ENCODE data around the gene LAG3.
"Not testable (repeated sequence)": the region's sequence is repeated elsewhere in the genome, so short reads cannot be mapped to it uniquely, and the experiment has no call there.

The LAG3 gene

GRCh38 chr12:6772331-6772695 is at the start of gene LAG3:
LAG3 (plus strand) TSS chr12:6772520; CDS start chr12:6772853, 333 bp downstream.
- H3K9ac ChIP-seq (ENCODE audit: low read length): no peak within 1 kb of the TSS
- H3K4me3 ChIP-seq (ENCODE audit: low read length): peak within 1 kb of the TSS; percentile 44
- no peaks in the 10 kb centered on the region for H3K36me3 ChIP-seq (ENCODE audit: control insufficient read depth, insufficient read depth, low read length)
- H3K4me1 ChIP-seq (ENCODE audit: control insufficient read depth, insufficient read depth, low read length): peaks cover 18% of the 10 kb centered on the region
- peak within 1 kb of the TSS; percentile 11 for H3K27ac ChIP-seq (ENCODE audit: low read depth, low read length)
- peaks cover 2% of the 10 kb centered on the region for H3K27me3 ChIP-seq (ENCODE audit: control insufficient read depth, insufficient read depth, low read length)

- no peak overlapping the region for H3K9ac ChIP-seq (ENCODE audit: low read length)
- H3K4me3 ChIP-seq (ENCODE audit: low read length): no peak overlapping the region
- H3K27me3 ChIP-seq (ENCODE audit: control insufficient read depth, insufficient read depth, low read length): no peaks in the 10 kb centered on the region
- peaks cover 4% of the 10 kb centered on the region for H3K4me1 ChIP-seq (ENCODE audit: control insufficient read depth, insufficient read depth, low read length)
- no peak overlapping the region for H3K27ac ChIP-seq (ENCODE audit: low read depth, low read length)
- no peaks in the 10 kb centered on the region for H3K36me3 ChIP-seq (ENCODE audit: control insufficient read depth, insufficient read depth, low read length)
Observed at GRCh38 chr12:6722863-6723262, 49.5 kb upstream of the LAG3 start.

GRCh38 chr12:6723607-6724408 is 48.5 kb upstream of the LAG3 start, which contains the start of gene COPS7A:
COPS7A (plus strand) TSS chr12:6724046; CDS start chr12:6724657, 611 bp downstream.
- Histone ChIP-seq H3K4me3 (ENCODE audit: low read length) (peak within 1 kb of the TSS; percentile 77), H3K4me1 (ENCODE audit: control insufficient read depth, insufficient read depth, low read length) (peaks cover 4% of the 10 kb centered on the region), H3K27ac (ENCODE audit: low read depth, low read length) (peak within 1 kb of the TSS; percentile 93), H3K9ac (ENCODE audit: low read length) (peak within 1 kb of the TSS; percentile 71), H3K36me3 (ENCODE audit: control insufficient read depth, insufficient read depth, low read length) (peaks cover 6% of the 10 kb centered on the region), H3K27me3 (ENCODE audit: control insufficient read depth, insufficient read depth, low read length) (no peaks in the 10 kb centered on the region)

GRCh38 chr12:6724409-6724797 is 47.9 kb upstream of the LAG3 start:
- H3K27ac ChIP-seq (ENCODE audit: low read depth, low read length): peak overlapping the region; percentile 93
- peak overlapping the region; percentile 77 for H3K4me3 ChIP-seq (ENCODE audit: low read length)
- H3K4me1 ChIP-seq (ENCODE audit: control insufficient read depth, insufficient read depth, low read length): peaks cover 4% of the 10 kb centered on the region
- H3K9ac ChIP-seq (ENCODE audit: low read length): peak overlapping the region; percentile 71
- peaks cover 10% of the 10 kb centered on the region for H3K36me3 ChIP-seq (ENCODE audit: control insufficient read depth, insufficient read depth, low read length)
- H3K27me3 ChIP-seq (ENCODE audit: control insufficient read depth, insufficient read depth, low read length): no peaks in the 10 kb centered on the region

- H3K27me3 ChIP-seq (ENCODE audit: control insufficient read depth, insufficient read depth, low read length): no peaks in the 10 kb centered on the region
- no peak overlapping the region for H3K27ac ChIP-seq (ENCODE audit: low read depth, low read length)
- no peak overlapping the region for H3K4me3 ChIP-seq (ENCODE audit: low read length)
- peaks cover 4% of the 10 kb centered on the region for H3K4me1 ChIP-seq (ENCODE audit: control insufficient read depth, insufficient read depth, low read length)
- no peak overlapping the region for H3K9ac ChIP-seq (ENCODE audit: low read length)
- peaks cover 19% of the 10 kb centered on the region for H3K36me3 ChIP-seq (ENCODE audit: control insufficient read depth, insufficient read depth, low read length)
Observed at GRCh38 chr12:6725350-6725749, 47.0 kb upstream of the LAG3 start.

GRCh38 chr12:6729186-6729585 is 43.1 kb upstream of the LAG3 start:
- peaks cover 36% of the 10 kb centered on the region for H3K36me3 ChIP-seq (ENCODE audit: control insufficient read depth, insufficient read depth, low read length)

GRCh38 chr12:6730169-6730568 is 42.2 kb upstream of the LAG3 start:
- Histone ChIP-seq H3K9ac (ENCODE audit: low read length) (no peak overlapping the region), H3K4me1 (ENCODE audit: control insufficient read depth, insufficient read depth, low read length) (no peaks in the 10 kb centered on the region), H3K27me3 (ENCODE audit: control insufficient read depth, insufficient read depth, low read length) (no peaks in the 10 kb centered on the region), H3K4me3 (ENCODE audit: low read length) (no peak overlapping the region), H3K36me3 (ENCODE audit: control insufficient read depth, insufficient read depth, low read length) (peaks cover 43% of the 10 kb centered on the region), H3K27ac (ENCODE audit: low read depth, low read length) (no peak overlapping the region)

More at GRCh38 chr12:6729186-6729585, 43.1 kb upstream of the LAG3 start:
- Histone ChIP-seq H3K9ac (ENCODE audit: low read length) (no peak overlapping the region), H3K4me3 (ENCODE audit: low read length) (no peak overlapping the region), H3K27ac (ENCODE audit: low read depth, low read length) (no peak overlapping the region), H3K27me3 (ENCODE audit: control insufficient read depth, insufficient read depth, low read length) (no peaks in the 10 kb centered on the region), H3K4me1 (ENCODE audit: control insufficient read depth, insufficient read depth, low read length) (peaks cover 4% of the 10 kb centered on the region)

- Histone ChIP-seq H3K4me3 (ENCODE audit: low read length) (no peak overlapping the region), H3K36me3 (ENCODE audit: control insufficient read depth, insufficient read depth, low read length) (peaks cover 29% of the 10 kb centered on the region), H3K27ac (ENCODE audit: low read depth, low read length) (no peak overlapping the region), H3K9ac (ENCODE audit: low read length) (no peak overlapping the region), H3K27me3 (ENCODE audit: control insufficient read depth, insufficient read depth, low read length) (no peaks in the 10 kb centered on the region), H3K4me1 (ENCODE audit: control insufficient read depth, insufficient read depth, low read length) (no peaks in the 10 kb centered on the region)
Observed at GRCh38 chr12:6734506-6735387, 37.6 kb upstream of the LAG3 start.

- no peak overlapping the region for H3K4me3 ChIP-seq (ENCODE audit: low read length)
- H3K36me3 ChIP-seq (ENCODE audit: control insufficient read depth, insufficient read depth, low read length): peaks cover 22% of the 10 kb centered on the region
- H3K27me3 ChIP-seq (ENCODE audit: control insufficient read depth, insufficient read depth, low read length): no peaks in the 10 kb centered on the region
- H3K9ac ChIP-seq (ENCODE audit: low read length): no peak overlapping the region
- H3K27ac ChIP-seq (ENCODE audit: low read depth, low read length): no peak overlapping the region
- no peaks in the 10 kb centered on the region for H3K4me1 ChIP-seq (ENCODE audit: control insufficient read depth, insufficient read depth, low read length)
Observed at GRCh38 chr12:6735448-6736191, 36.7 kb upstream of the LAG3 start.

GRCh38 chr12:6736754-6737153 is 35.6 kb upstream of the LAG3 start:
- no peak overlapping the region for H3K4me3 ChIP-seq (ENCODE audit: low read length)
- H3K9ac ChIP-seq (ENCODE audit: low read length): no peak overlapping the region
- no peaks in the 10 kb centered on the region for H3K4me1 ChIP-seq (ENCODE audit: control insufficient read depth, insufficient read depth, low read length)
- no peak overlapping the region for H3K27ac ChIP-seq (ENCODE audit: low read depth, low read length)
- H3K36me3 ChIP-seq (ENCODE audit: control insufficient read depth, insufficient read depth, low read length): peaks cover 11% of the 10 kb centered on the region
- no peaks in the 10 kb centered on the region for H3K27me3 ChIP-seq (ENCODE audit: control insufficient read depth, insufficient read depth, low read length)

- H3K9ac ChIP-seq (ENCODE audit: low read length); H3K36me3 ChIP-seq (ENCODE audit: control insufficient read depth, insufficient read depth, low read length); H3K4me3 ChIP-seq (ENCODE audit: low read length); H3K27me3 ChIP-seq (ENCODE audit: control insufficient read depth, insufficient read depth, low read length); H3K4me1 ChIP-seq (ENCODE audit: control insufficient read depth, insufficient read depth, low read length); H3K27ac ChIP-seq (ENCODE audit: low read depth, low read length): not testable (repeated sequence)
Observed at GRCh38 chr12:6742080-6742479, 30.2 kb upstream of the LAG3 start.

- no peaks in the 10 kb centered on the region for H3K4me1 ChIP-seq (ENCODE audit: control insufficient read depth, insufficient read depth, low read length)
- H3K36me3 ChIP-seq (ENCODE audit: control insufficient read depth, insufficient read depth, low read length): peaks cover 5% of the 10 kb centered on the region
- no peak overlapping the region for H3K4me3 ChIP-seq (ENCODE audit: low read length)
- no peak overlapping the region for H3K9ac ChIP-seq (ENCODE audit: low read length)
- H3K27me3 ChIP-seq (ENCODE audit: control insufficient read depth, insufficient read depth, low read length): no peaks in the 10 kb centered on the region
- H3K27ac ChIP-seq (ENCODE audit: low read depth, low read length): no peak overlapping the region
Observed at GRCh38 chr12:6742834-6743233, 29.5 kb upstream of the LAG3 start.
